SJSA1 (cell line): ENCODE data around the gene STARD3. TPM values are rescaled to one million over a fixed set of nuclear protein-coding genes. Genes with fewer than 3 reads are reported as not detected.

Experiments
- DNase-seq, 2 experiments: peaks; one replicate each; pipeline ENCODE4 v3.0.0-alpha.2; 2015 to 2020; ENCODE audit warnings: low spot score in 2 of 2, low read depth in 1 of 2
- H3K27ac ChIP-seq: fragments of 250-450 bp; sonication (Bioruptor Pico); 2 replicates; pipeline ENCODE4 v1.5.1; 2020; ENCODE audit warnings: mild to moderate bottlenecking, moderate library complexity
- H3K27me3 ChIP-seq: fragments of 250-450 bp; sonication (Bioruptor Pico); replicated peaks from 2 replicates; pipeline ENCODE4 v1.5.1; 2020; ENCODE audit warnings: mild to moderate bottlenecking, moderate library complexity
- H3K36me3 ChIP-seq: fragments of 250-450 bp; sonication (Bioruptor Pico); 2 replicates; pipeline ENCODE4 v1.5.1; 2020; ENCODE audit warnings: mild to moderate bottlenecking
- H3K4me1 ChIP-seq: fragments of 250-450 bp; sonication (Bioruptor Pico); replicated peaks from 2 replicates; pipeline ENCODE4 v1.6.1; 2021; ENCODE audit warnings: mild to moderate bottlenecking
- H3K4me3 ChIP-seq: fragments of 250-450 bp; sonication (Bioruptor Pico); 2 replicates; pipeline ENCODE4 v1.5.1; 2020; ENCODE audit warnings: mild to moderate bottlenecking
- H3K9me3 ChIP-seq: fragments of 250-450 bp; sonication (Bioruptor Pico); replicated peaks from 2 replicates; pipeline ENCODE4 v1.5.1; 2020; ENCODE audit warnings: mild to moderate bottlenecking
- total RNA-seq: library from RNA; depleted of rRNA; stranded (reverse); fragments of >200 nt; shearing (Covaris generic); gene quantifications from 2 replicates; pipeline ENCODE4 v1.2.3, GENCODE V29; 2014

The STARD3 gene
- total RNA-seq, 1 experiment from 2014 or later, result 27.8 TPM

GRCh38 chr17:39600288-39600996 lies 36.5 kb upstream of the STARD3 start:
- H3K27ac ChIP-seq, result no peak overlapping the region
- no peaks in the 10 kb centered on the region for H3K4me1 ChIP-seq
- no peaks in the 10 kb centered on the region for H3K36me3 ChIP-seq
- H3K27me3 ChIP-seq, result peaks cover 96% of the 10 kb centered on the region
- no peak overlapping the region for H3K4me3 ChIP-seq
- no peaks in the 10 kb centered on the region for H3K9me3 ChIP-seq
- no peak for DNase-seq

DNA sequence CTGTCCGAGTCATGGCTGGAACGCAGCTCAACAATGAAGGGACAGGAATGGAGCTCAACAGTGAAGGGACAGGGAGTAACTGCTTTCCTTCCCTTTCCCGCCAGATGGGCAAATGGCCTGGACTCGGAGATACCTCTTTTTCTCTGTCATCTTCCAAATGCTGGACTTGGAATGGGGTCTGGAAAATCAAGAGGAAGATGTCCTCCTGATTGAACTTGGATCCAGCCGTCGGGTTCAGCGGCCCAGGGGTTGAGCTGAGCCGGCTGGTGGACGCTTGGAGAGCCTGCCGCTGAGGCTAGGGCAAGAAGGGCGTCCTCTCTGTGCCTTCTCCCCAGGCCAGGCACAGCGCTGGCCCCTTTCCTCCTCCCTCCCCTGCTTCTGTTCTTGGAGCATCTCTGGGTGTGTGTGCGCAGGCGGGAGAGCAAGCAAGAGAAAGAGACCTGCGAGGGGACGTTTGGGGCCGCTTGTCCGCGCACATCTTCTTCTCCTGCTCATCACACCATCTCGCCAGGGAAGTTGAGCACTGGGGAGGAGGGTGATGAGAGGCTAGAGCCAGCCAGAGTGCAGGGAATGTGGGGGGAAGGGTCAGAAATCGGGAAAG lies 35.8 kb upstream of the STARD3 start:
- Histone ChIP-seq H3K9me3 (no peaks in the 10 kb centered on the region), H3K27me3 (peaks cover 98% of the 10 kb centered on the region)
- no peak for DNase-seq

DNA sequence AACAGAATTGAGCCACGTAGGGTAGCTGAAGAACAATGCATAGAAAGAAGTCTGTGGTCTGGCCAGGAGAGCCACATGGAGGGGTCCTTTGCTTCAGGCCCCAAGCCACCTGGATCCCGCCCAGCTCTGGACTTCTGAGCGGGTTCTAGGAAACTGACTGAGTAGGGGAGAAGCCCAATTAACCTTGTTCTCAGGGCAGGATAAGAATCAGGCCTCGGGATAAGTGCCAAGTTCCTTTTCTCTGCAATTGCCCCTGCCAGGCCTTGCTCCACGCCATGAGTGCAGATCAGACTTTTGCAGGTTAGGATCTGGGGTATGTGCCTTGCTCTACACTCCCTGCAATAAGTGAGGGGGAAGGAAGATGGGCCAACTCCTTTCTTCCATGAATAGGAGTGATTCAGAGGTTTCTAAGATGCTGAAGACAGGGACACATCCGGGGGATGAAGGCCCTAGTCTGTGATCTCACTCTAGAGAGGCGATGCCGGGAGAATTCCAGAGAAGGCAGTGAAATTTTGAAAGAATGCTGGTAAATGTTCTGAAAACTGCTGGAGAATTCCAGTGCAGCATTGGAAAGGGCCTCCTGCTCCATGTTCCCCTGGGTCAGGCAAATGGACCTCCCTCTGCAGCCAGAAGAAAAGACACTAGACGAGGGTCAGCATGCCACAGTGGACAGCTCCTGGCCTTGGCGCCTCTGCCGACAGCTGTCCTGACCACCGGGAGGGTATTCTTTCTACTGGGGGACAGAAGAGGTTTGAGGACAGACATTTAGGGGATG lies 35.0 kb upstream of the STARD3 start:
- Histone ChIP-seq H3K27ac (no peak overlapping the region), H3K9me3 (no peaks in the 10 kb centered on the region), H3K27me3 (peaks cover 98% of the 10 kb centered on the region), H3K4me3 (no peak overlapping the region), H3K4me1 (peaks cover 3% of the 10 kb centered on the region; the same call in 1 of the 2 replicates), H3K36me3 (no peaks in the 10 kb centered on the region)
- no peak for DNase-seq

More for the DNA sequence above, 35.8 kb upstream of the STARD3 start:
- Histone ChIP-seq H3K4me1 (0 out of 2 replicates have a peak, but pooled peaks cover 3% of the 10 kb centered on the region), H3K4me3 (no peak overlapping the region), H3K36me3 (no peaks in the 10 kb centered on the region), H3K27ac (no peak overlapping the region)

- peaks cover 97% of the 10 kb centered on the region for H3K27me3 ChIP-seq
Measured at GRCh38 chr17:39602533-39603303, 34.2 kb upstream of the STARD3 start.

DNA sequence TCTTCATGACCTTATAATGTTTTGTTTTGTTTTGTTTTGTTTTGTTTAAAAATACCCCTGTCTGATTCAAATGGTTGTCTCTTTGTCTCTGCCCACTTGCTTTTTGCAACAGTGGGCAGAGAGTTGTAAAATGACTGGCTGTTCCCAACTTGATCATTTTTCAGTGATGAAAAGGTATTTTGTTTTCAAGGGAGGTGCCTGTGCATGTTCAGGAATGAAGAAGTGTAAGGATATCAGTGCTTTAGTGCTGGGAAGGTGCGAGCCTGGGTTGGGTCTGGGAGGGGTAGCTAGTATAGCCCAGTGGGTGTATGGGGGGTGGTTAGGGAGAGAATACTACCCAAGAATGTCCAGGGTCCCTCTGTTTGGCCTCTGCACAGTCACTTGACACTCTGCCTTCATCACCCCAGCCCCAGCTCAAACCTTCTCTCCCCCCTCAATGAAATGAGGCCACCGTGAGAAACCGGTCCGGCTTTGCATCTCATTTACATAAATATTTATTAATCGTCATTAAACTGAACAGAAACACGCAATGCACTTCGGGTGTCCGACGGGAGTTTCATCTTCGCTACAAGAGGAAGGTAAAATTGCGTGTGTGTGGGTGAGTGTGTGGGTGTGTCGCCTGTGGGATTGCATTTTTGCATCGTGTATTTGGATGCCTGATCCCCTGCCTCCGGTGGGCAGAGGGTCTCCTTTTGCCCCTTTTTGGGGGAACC lies 33.5 kb upstream of the STARD3 start:
- no peak overlapping the region for H3K27ac ChIP-seq
- H3K36me3 ChIP-seq, result no peaks in the 10 kb centered on the region
- no peak for DNase-seq
- H3K27me3 ChIP-seq, result peaks cover 92% of the 10 kb centered on the region
- H3K4me3 ChIP-seq, result no peak overlapping the region
- peaks cover 3% of the 10 kb centered on the region; the same call in 1 of the 2 replicates for H3K4me1 ChIP-seq
- no peaks in the 10 kb centered on the region for H3K9me3 ChIP-seq

More at GRCh38 chr17:39602533-39603303, 34.2 kb upstream of the STARD3 start:
- Histone ChIP-seq H3K4me1 (peaks cover 3% of the 10 kb centered on the region; the same call in 1 of the 2 replicates), H3K9me3 (no peaks in the 10 kb centered on the region), H3K27ac (no peak overlapping the region), H3K36me3 (no peaks in the 10 kb centered on the region), H3K4me3 (no peak overlapping the region)
- no peak for DNase-seq

GRCh38 chr17:39604911-39605491 lies 31.9 kb upstream of the STARD3 start:
- H3K27ac ChIP-seq, result no peak overlapping the region
- H3K4me3 ChIP-seq, result no peak overlapping the region
- H3K36me3 ChIP-seq, result no peaks in the 10 kb centered on the region
- no peak for DNase-seq
- no peaks in the 10 kb centered on the region for H3K9me3 ChIP-seq
- H3K27me3 ChIP-seq, result peaks cover 92% of the 10 kb centered on the region
- H3K4me1 ChIP-seq, result peaks cover 3% of the 10 kb centered on the region; the same call in 1 of the 2 replicates

- Histone ChIP-seq H3K27me3 (peaks cover 88% of the 10 kb centered on the region), H3K36me3 (no peaks in the 10 kb centered on the region), H3K4me1 (peaks cover 3% of the 10 kb centered on the region; the same call in 1 of the 2 replicates), H3K9me3 (no peaks in the 10 kb centered on the region), H3K27ac (no peak overlapping the region), H3K4me3 (no peak overlapping the region)
- DNase-seq, result no peak
Measured at GRCh38 chr17:39605492-39606433, 31.2 kb upstream of the STARD3 start.

- no peaks in the 10 kb centered on the region for H3K9me3 ChIP-seq
- DNase-seq, result no peak
- H3K4me1 ChIP-seq, result peaks cover 3% of the 10 kb centered on the region; the same call in 1 of the 2 replicates
- no peak overlapping the region for H3K27ac ChIP-seq
- no peak overlapping the region for H3K4me3 ChIP-seq
- H3K36me3 ChIP-seq, result no peaks in the 10 kb centered on the region
- H3K27me3 ChIP-seq, result peaks cover 86% of the 10 kb centered on the region
Measured at GRCh38 chr17:39606434-39607056, 30.4 kb upstream of the STARD3 start.

GRCh38 chr17:39607057-39607850 lies 29.7 kb upstream of the STARD3 start:
- Histone ChIP-seq H3K4me1 (peaks cover 3% of the 10 kb centered on the region; the same call in 1 of the 2 replicates), H3K27ac (no peak overlapping the region), H3K27me3 (peaks cover 80% of the 10 kb centered on the region), H3K36me3 (no peaks in the 10 kb centered on the region), H3K9me3 (no peaks in the 10 kb centered on the region), H3K4me3 (no peak overlapping the region)
- no peak for DNase-seq

GRCh38 chr17:39607851-39608130 lies 29.2 kb upstream of the STARD3 start, which contains the start of gene NEUROD2:
Gene NEUROD2 (minus strand): TSS chr17:39607920. CDS start chr17:39606599, 1,321 bp downstream.
- no peaks in the 10 kb centered on the region for H3K36me3 ChIP-seq
- H3K4me1 ChIP-seq, result peaks cover 3% of the 10 kb centered on the region; the same call in 1 of the 2 replicates
- no peak for DNase-seq
- H3K9me3 ChIP-seq, result no peaks in the 10 kb centered on the region
- no peak within 1 kb of the TSS for H3K4me3 ChIP-seq
- H3K27me3 ChIP-seq, result peaks cover 78% of the 10 kb centered on the region
- no peak within 1 kb of the TSS for H3K27ac ChIP-seq
